Neural progenitor cell (in vitro differentiated cells): ENCODE results near the gene LEKR1. TPM values are rescaled to one million over a fixed set of nuclear protein-coding genes. Genes with fewer than 3 reads are reported as not detected.

Experiments
- DNase-seq: peaks from one replicate; pipeline ENCODE4 v3.0.0-alpha.2; 2016; ENCODE audit warnings: low spot score
- H2AFZ ChIP-seq: fragments of 200-600 bp; sonication (generic); replicated peaks from 2 replicates; pipeline ENCODE4 v1.6.1; 2016; ENCODE audit warnings: antibody characterized with exemption
- H3F3A ChIP-seq: fragments of 200-600 bp; sonication (generic); 2 replicates; pipeline ENCODE4 v1.6.1; 2016; ENCODE audit warnings: antibody characterized with exemption, low read depth
- H3K27ac ChIP-seq: fragments of 200-600 bp; sonication (generic); 2 replicates; pipeline ENCODE4 v1.5.1; 2016; ENCODE audit warnings: mild to moderate bottlenecking
- H3K27me3 ChIP-seq: fragments of 200-600 bp; sonication (generic); 2 replicates; pipeline ENCODE4 v1.6.1; 2016; ENCODE audit warnings: mild to moderate bottlenecking, moderate library complexity
- H3K36me3 ChIP-seq: fragments of 200-600 bp; sonication (generic); 2 replicates; pipeline ENCODE4 v1.5.1; 2016
- H3K4me1 ChIP-seq: fragments of 200-600 bp; sonication (generic); 2 replicates; pipeline ENCODE4 v1.6.1; 2016; ENCODE audit warnings: mixed run types
- H3K4me2 ChIP-seq: fragments of 200-600 bp; sonication (generic); 2 replicates; pipeline ENCODE4 v1.6.1; 2016
- H3K4me3 ChIP-seq: fragments of 200-600 bp; sonication (generic); 2 replicates; pipeline ENCODE4 v1.5.1; 2016
- H3K79me2 ChIP-seq: fragments of 200-600 bp; sonication (generic); 2 replicates; pipeline ENCODE4 v1.6.1; 2016; ENCODE audit warnings: low read depth
- H3K9ac ChIP-seq: fragments of 200-600 bp; sonication (generic); 2 replicates; pipeline ENCODE4 v1.6.1; 2016
- H3K9me3 ChIP-seq: fragments of 200-600 bp; sonication (generic); 2 replicates; pipeline ENCODE4 v1.5.1; 2016; ENCODE audit warnings: low read depth
- H4K20me1 ChIP-seq: fragments of 200-600 bp; sonication (generic); 2 replicates; pipeline ENCODE4 v1.6.1; 2016; ENCODE audit warnings: low read depth
- H3K27ac Mint-ChIP-seq: 3 replicates; pipeline ENCODE4 v1.8.0; 2021; ENCODE audit warnings: mixed read lengths
- H3K27me3 Mint-ChIP-seq: 2 replicates; pipeline ENCODE4 v1.8.0; 2022; ENCODE audit warnings: low read depth, mild to moderate bottlenecking, inconsistent platforms, moderate library complexity, mixed read lengths; ENCODE audit not compliant: insufficient read depth
- H3K36me3 Mint-ChIP-seq: 3 replicates; pipeline ENCODE4 v1.8.0; 2021; ENCODE audit warnings: mixed read lengths
- H3K4me1 Mint-ChIP-seq: 3 replicates; pipeline ENCODE4 v1.8.0; 2021; ENCODE audit warnings: mixed read lengths
- H3K4me3 Mint-ChIP-seq: 3 replicates; pipeline ENCODE4 v1.8.0; 2021; ENCODE audit warnings: mild to moderate bottlenecking, moderate library complexity, mixed read lengths
- H3K9me3 Mint-ChIP-seq: 3 replicates; pipeline ENCODE4 v1.8.0; 2020; ENCODE audit warnings: mixed read lengths
- EZH2 ChIP-seq: fragments of 200-600 bp; sonication (generic); IDR thresholded peaks from 2 replicates; pipeline ENCODE4 v1.6.1; 2017; ENCODE audit warnings: antibody characterized with exemption, mild to moderate bottlenecking, moderate library complexity
- EZH2phosphoT487 ChIP-seq: fragments of 200-600 bp; sonication (generic); IDR thresholded peaks from 2 replicates; pipeline ENCODE4 v1.6.1; 2017; ENCODE audit warnings: antibody characterized with exemption
- small RNA-seq: library from RNA; depleted of rRNA; stranded (forward); fragments of <200 nt; gene quantifications from one replicate; pipeline ENCODE3, GENCODE V24; 2015
- total RNA-seq: library from RNA; depleted of rRNA; stranded (reverse); fragments of >200 nt; gene quantifications from 2 replicates; pipeline ENCODE4 v1.2.3, GENCODE V29; 2015; ENCODE audit warnings: low replicate concordance
- TF ChIP-seq, protein P1 (sequence below): fragments of 200-600 bp; sonication (generic); IDR thresholded peaks from 2 replicates; pipeline ENCODE4 v1.5.1; 2017; ENCODE audit warnings: antibody characterized with exemption, mild to moderate bottlenecking

Gene LEKR1
- total RNA-seq, 1 donor from 2014 or later = 1.9 TPM

GRCh38 chr3:157093096-157093495, 266.9 kb downstream of the LEKR1 start:
- TF ChIP-seq EZH2 (no peak), EZH2phosphoT487 (no peak)
- TF ChIP-seq, protein P1, sequence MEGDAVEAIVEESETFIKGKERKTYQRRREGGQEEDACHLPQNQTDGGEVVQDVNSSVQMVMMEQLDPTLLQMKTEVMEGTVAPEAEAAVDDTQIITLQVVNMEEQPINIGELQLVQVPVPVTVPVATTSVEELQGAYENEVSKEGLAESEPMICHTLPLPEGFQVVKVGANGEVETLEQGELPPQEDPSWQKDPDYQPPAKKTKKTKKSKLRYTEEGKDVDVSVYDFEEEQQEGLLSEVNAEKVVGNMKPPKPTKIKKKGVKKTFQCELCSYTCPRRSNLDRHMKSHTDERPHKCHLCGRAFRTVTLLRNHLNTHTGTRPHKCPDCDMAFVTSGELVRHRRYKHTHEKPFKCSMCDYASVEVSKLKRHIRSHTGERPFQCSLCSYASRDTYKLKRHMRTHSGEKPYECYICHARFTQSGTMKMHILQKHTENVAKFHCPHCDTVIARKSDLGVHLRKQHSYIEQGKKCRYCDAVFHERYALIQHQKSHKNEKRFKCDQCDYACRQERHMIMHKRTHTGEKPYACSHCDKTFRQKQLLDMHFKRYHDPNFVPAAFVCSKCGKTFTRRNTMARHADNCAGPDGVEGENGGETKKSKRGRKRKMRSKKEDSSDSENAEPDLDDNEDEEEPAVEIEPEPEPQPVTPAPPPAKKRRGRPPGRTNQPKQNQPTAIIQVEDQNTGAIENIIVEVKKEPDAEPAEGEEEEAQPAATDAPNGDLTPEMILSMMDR = no peak
- Histone ChIP-seq H3K4me1 (peaks cover 8% of the 10 kb centered on the region), H3K4me3 (no peak overlapping the region), H3K79me2 (no peaks in the 10 kb centered on the region), H2AFZ (no peak overlapping the region), H3K9ac (no peak overlapping the region), H4K20me1 (no peaks in the 10 kb centered on the region), H3K27ac (no peak overlapping the region), H3K36me3 (no peaks in the 10 kb centered on the region), H3K9me3 (no peaks in the 10 kb centered on the region), H3F3A (peaks cover 8% of the 10 kb centered on the region), H3K27me3 (peaks cover 6% of the 10 kb centered on the region), H3K4me2 (no peak overlapping the region)
- no peaks in the 10 kb centered on the region for H3K36me3 Mint-ChIP-seq
- peaks cover 9% of the 10 kb centered on the region for H3K27me3 Mint-ChIP-seq
- H3K9me3 Mint-ChIP-seq = no peaks in the 10 kb centered on the region
- no peak overlapping the region for H3K27ac Mint-ChIP-seq
- H3K4me1 Mint-ChIP-seq = peaks cover 15% of the 10 kb centered on the region
- H3K4me3 Mint-ChIP-seq = no peak overlapping the region
- DNase-seq = no peak

DNA sequence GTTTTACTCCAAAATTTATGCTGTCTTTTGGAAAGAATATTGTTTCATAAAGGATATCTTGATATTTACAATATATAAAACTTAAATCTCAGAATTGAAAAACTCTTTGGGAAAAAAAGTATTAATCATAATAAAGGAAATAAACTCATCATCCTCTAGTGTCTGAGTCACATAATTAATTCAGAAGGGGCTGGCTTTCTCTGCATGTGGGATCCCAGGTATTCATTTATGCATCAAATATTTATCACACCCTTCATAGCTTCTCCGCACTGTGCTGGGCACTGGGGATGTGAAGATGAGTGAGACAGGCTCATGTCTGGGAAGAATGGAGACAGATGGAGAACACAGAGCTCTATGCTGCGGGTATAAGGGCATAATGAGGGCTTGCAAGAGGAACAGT, 268.1 kb downstream of the LEKR1 start:
- TF ChIP-seq, protein P1 = no peak
- no peak for TF ChIP-seq EZH2phosphoT487
- TF ChIP-seq EZH2 = no peak
- peaks cover 6% of the 10 kb centered on the region for H3K27me3 ChIP-seq
- no peaks in the 10 kb centered on the region for H3K36me3 ChIP-seq
- no peak overlapping the region for H3K4me3 ChIP-seq
- H3K4me1 ChIP-seq = peaks cover 4% of the 10 kb centered on the region
- H3K27me3 Mint-ChIP-seq = peaks cover 6% of the 10 kb centered on the region
- H3K4me2 ChIP-seq = no peak overlapping the region
- H3F3A ChIP-seq = no peaks in the 10 kb centered on the region
- H3K27ac Mint-ChIP-seq = no peak overlapping the region
- H4K20me1 ChIP-seq = no peaks in the 10 kb centered on the region
- H3K27ac ChIP-seq = no peak overlapping the region
- H3K9me3 Mint-ChIP-seq = no peaks in the 10 kb centered on the region
- no peaks in the 10 kb centered on the region for H3K9me3 ChIP-seq
- H3K4me3 Mint-ChIP-seq = no peak overlapping the region
- no peak overlapping the region for H3K9ac ChIP-seq
- DNase-seq = no peak
- peaks cover 8% of the 10 kb centered on the region for H3K4me1 Mint-ChIP-seq
- no peaks in the 10 kb centered on the region for H3K79me2 ChIP-seq
- no peak overlapping the region for H2AFZ ChIP-seq
- H3K36me3 Mint-ChIP-seq = no peaks in the 10 kb centered on the region

- Mint-ChIP-seq H3K9me3 (no peaks in the 10 kb centered on the region), H3K4me3 (no peak overlapping the region)
- no peak overlapping the region for H2AFZ ChIP-seq
Observed at GRCh38 chr3:157094751-157095480, 268.8 kb downstream of the LEKR1 start.

More at GRCh38 chr3:157094751-157095480, 268.8 kb downstream of the LEKR1 start:
- DNase-seq = no peak
- H3K4me3 ChIP-seq = no peak overlapping the region
- no peak overlapping the region for H3K27ac ChIP-seq
- no peaks in the 10 kb centered on the region for H3K9me3 ChIP-seq
- no peaks in the 10 kb centered on the region for H3K4me1 ChIP-seq
- H3K9ac ChIP-seq = no peak overlapping the region
- Mint-ChIP-seq H3K27ac (no peak overlapping the region), H3K36me3 (no peaks in the 10 kb centered on the region), H3K27me3 (peaks cover 6% of the 10 kb centered on the region), H3K4me1 (peaks cover 2% of the 10 kb centered on the region)
- no peaks in the 10 kb centered on the region for H3F3A ChIP-seq
- H3K79me2 ChIP-seq = no peaks in the 10 kb centered on the region
- no peak overlapping the region for H3K4me2 ChIP-seq
- TF ChIP-seq, protein P1 = no peak
- TF ChIP-seq EZH2 (no peak), EZH2phosphoT487 (no peak)
- H3K36me3 ChIP-seq = no peaks in the 10 kb centered on the region
- H4K20me1 ChIP-seq = no peaks in the 10 kb centered on the region
- peaks cover 5% of the 10 kb centered on the region for H3K27me3 ChIP-seq

Small RNA genes lying within 50 kb of the gene (small RNA-seq; reads per million reads assigned to genes)
- not detected for gene KLF3P2

Other genes with a start within 250 kb of the LEKR1 start
- gene TIPARP, start 151.8 kb upstream of the LEKR1 start, total RNA-seq = 9.3 and 13.5 TPM in 2 replicates